Fibroblast of mammary gland (primary cell): ENCODE results near the gene TUBB2A.

ENCODE experiments used
- DNase-seq: peaks from one replicate; pipeline ENCODE4 v3.0.0-alpha.2; 2010; ENCODE audit warnings: low read depth
- H3K4me3 ChIP-seq: 2 replicates; pipeline ENCODE4 v1.5.1; 2011; ENCODE audit warnings: low read depth, mild to moderate bottlenecking, low read length, moderate library complexity; ENCODE audit not compliant: control insufficient read depth
- CTCF ChIP-seq: conservative IDR thresholded peaks from 2 replicates; pipeline ENCODE4 v1.5.1; 2011; ENCODE audit warnings: low read depth, low read length, inconsistent platforms; ENCODE audit not compliant: control insufficient read depth, insufficient read depth

The TUBB2A gene

GRCh38 chr6:3136292-3137011, 20.9 kb downstream of the TUBB2A start:
- H3K4me3 ChIP-seq, result no peak overlapping the region
- DNase-seq, result no peak
- no peak for TF ChIP-seq CTCF

GRCh38 chr6:3135668-3136291, 21.6 kb downstream of the TUBB2A start:
- DNase-seq, result no peak
- no peak for TF ChIP-seq CTCF
- H3K4me3 ChIP-seq, result no peak overlapping the region

GRCh38 chr6:3133515-3133914, 23.8 kb downstream of the TUBB2A start:
- no peak for DNase-seq
- no peak for TF ChIP-seq CTCF
- no peak overlapping the region for H3K4me3 ChIP-seq

- no peak for TF ChIP-seq CTCF
Observed at GRCh38 chr6:3131695-3132094, 25.6 kb downstream of the TUBB2A start.

GRCh38 chr6:3128356-3129108, 28.8 kb downstream of the TUBB2A start:
- no peak for DNase-seq
- no peak overlapping the region for H3K4me3 ChIP-seq
- TF ChIP-seq CTCF, result no peak

More at GRCh38 chr6:3131695-3132094, 25.6 kb downstream of the TUBB2A start:
- no peak for DNase-seq
- H3K4me3 ChIP-seq, result no peak overlapping the region

GRCh38 chr6:3125815-3126214, 31.5 kb downstream of the TUBB2A start:
- no peak for DNase-seq
- no peak for TF ChIP-seq CTCF
- H3K4me3 ChIP-seq, result no peak overlapping the region
